CD4-positive, alpha-beta T cell treated with Interleukin-10 for 1 hour (primary cell): Measurements from ENCODE around the gene TLR8.
"Not testable (repeated sequence)": the region's sequence is repeated elsewhere in the genome, so short reads cannot be mapped to it uniquely, and the experiment has no call there.

Source experiments
- DNase-seq: peaks from one replicate; pipeline ENCODE4 v3.0.0-alpha.2; 2020

TLR8 gene

GRCh38 chrX:12947545-12948235 lies 41.3 kb downstream of the TLR8 start:
- DNase-seq: no peak

GRCh38 chrX:12948495-12948894 lies 42.1 kb downstream of the TLR8 start:
- DNase-seq: no peak

- no peak for DNase-seq
Measured at GRCh38 chrX:12949205-12949926, 42.9 kb downstream of the TLR8 start.

GRCh38 chrX:12949927-12950656 lies 43.7 kb downstream of the TLR8 start:
- peak; percentile 88 for DNase-seq

- peak; percentile 81 for DNase-seq
Measured at GRCh38 chrX:12950851-12951594, 44.6 kb downstream of the TLR8 start.

- no peak for DNase-seq
Measured at GRCh38 chrX:12951595-12951975, 45.2 kb downstream of the TLR8 start.

- DNase-seq: no peak
Measured at GRCh38 chrX:12953420-12953819, 47.0 kb downstream of the TLR8 start.

GRCh38 chrX:12954376-12954775 lies 48.0 kb downstream of the TLR8 start:
- no peak for DNase-seq

GRCh38 chrX:12954981-12955380 lies 48.6 kb downstream of the TLR8 start:
- DNase-seq: no peak

GRCh38 chrX:12955882-12956703 lies 49.7 kb downstream of the TLR8 start:
- DNase-seq: peak; percentile 76

- DNase-seq: peak; percentile 82
Measured at GRCh38 chrX:12956704-12957534, 50.5 kb downstream of the TLR8 start.

- DNase-seq: no peak
Measured at GRCh38 chrX:12958059-12958458, 51.6 kb downstream of the TLR8 start.

GRCh38 chrX:12958461-12958860 lies 52.0 kb downstream of the TLR8 start:
- no peak for DNase-seq

- no peak for DNase-seq
Measured at GRCh38 chrX:12961196-12961718, 54.8 kb downstream of the TLR8 start.

GRCh38 chrX:12962041-12962504 lies 55.7 kb downstream of the TLR8 start:
- DNase-seq: no peak

- DNase-seq: not testable (repeated sequence)
Measured at GRCh38 chrX:12963210-12963850, 56.9 kb downstream of the TLR8 start.

GRCh38 chrX:12965131-12965940 lies 58.9 kb downstream of the TLR8 start:
- DNase-seq: no peak

GRCh38 chrX:12966151-12966550 lies 59.7 kb downstream of the TLR8 start:
- DNase-seq: no peak

- DNase-seq: no peak
Measured at GRCh38 chrX:12967711-12968465, 61.5 kb downstream of the TLR8 start.
